Neural progenitor cell (in vitro differentiated cells): ENCODE results near the gene POU1F1. TPM values are rescaled to one million over a fixed set of nuclear protein-coding genes. Genes with fewer than 3 reads are reported as not detected.

ENCODE experiments used
- DNase-seq: peaks from one replicate; pipeline ENCODE4 v3.0.0-alpha.2; 2016; ENCODE audit warnings: low spot score
- H2AFZ ChIP-seq: fragments of 200-600 bp; sonication (generic); replicated peaks from 2 replicates; pipeline ENCODE4 v1.6.1; 2016; ENCODE audit warnings: antibody characterized with exemption
- H3F3A ChIP-seq: fragments of 200-600 bp; sonication (generic); 2 replicates; pipeline ENCODE4 v1.6.1; 2016; ENCODE audit warnings: antibody characterized with exemption, low read depth
- H3K27ac ChIP-seq: fragments of 200-600 bp; sonication (generic); 2 replicates; pipeline ENCODE4 v1.5.1; 2016; ENCODE audit warnings: mild to moderate bottlenecking
- H3K27me3 ChIP-seq: fragments of 200-600 bp; sonication (generic); 2 replicates; pipeline ENCODE4 v1.6.1; 2016; ENCODE audit warnings: mild to moderate bottlenecking, moderate library complexity
- H3K36me3 ChIP-seq: fragments of 200-600 bp; sonication (generic); 2 replicates; pipeline ENCODE4 v1.5.1; 2016
- H3K4me1 ChIP-seq: fragments of 200-600 bp; sonication (generic); 2 replicates; pipeline ENCODE4 v1.6.1; 2016; ENCODE audit warnings: mixed run types
- H3K4me2 ChIP-seq: fragments of 200-600 bp; sonication (generic); 2 replicates; pipeline ENCODE4 v1.6.1; 2016
- H3K4me3 ChIP-seq: fragments of 200-600 bp; sonication (generic); 2 replicates; pipeline ENCODE4 v1.5.1; 2016
- H3K79me2 ChIP-seq: fragments of 200-600 bp; sonication (generic); 2 replicates; pipeline ENCODE4 v1.6.1; 2016; ENCODE audit warnings: low read depth
- H3K9ac ChIP-seq: fragments of 200-600 bp; sonication (generic); 2 replicates; pipeline ENCODE4 v1.6.1; 2016
- H3K9me3 ChIP-seq: fragments of 200-600 bp; sonication (generic); 2 replicates; pipeline ENCODE4 v1.5.1; 2016; ENCODE audit warnings: low read depth
- H4K20me1 ChIP-seq: fragments of 200-600 bp; sonication (generic); 2 replicates; pipeline ENCODE4 v1.6.1; 2016; ENCODE audit warnings: low read depth
- H3K27ac Mint-ChIP-seq: 3 replicates; pipeline ENCODE4 v1.8.0; 2021; ENCODE audit warnings: mixed read lengths
- H3K27me3 Mint-ChIP-seq: 2 replicates; pipeline ENCODE4 v1.8.0; 2022; ENCODE audit warnings: low read depth, mild to moderate bottlenecking, inconsistent platforms, moderate library complexity, mixed read lengths; ENCODE audit not compliant: insufficient read depth
- H3K36me3 Mint-ChIP-seq: 3 replicates; pipeline ENCODE4 v1.8.0; 2021; ENCODE audit warnings: mixed read lengths
- H3K4me1 Mint-ChIP-seq: 3 replicates; pipeline ENCODE4 v1.8.0; 2021; ENCODE audit warnings: mixed read lengths
- H3K4me3 Mint-ChIP-seq: 3 replicates; pipeline ENCODE4 v1.8.0; 2021; ENCODE audit warnings: mild to moderate bottlenecking, moderate library complexity, mixed read lengths
- H3K9me3 Mint-ChIP-seq: 3 replicates; pipeline ENCODE4 v1.8.0; 2020; ENCODE audit warnings: mixed read lengths
- CTCF ChIP-seq: fragments of 200-600 bp; sonication (generic); IDR thresholded peaks from 2 replicates; pipeline ENCODE4 v1.5.1; 2017; ENCODE audit warnings: antibody characterized with exemption, mild to moderate bottlenecking
- EZH2 ChIP-seq: fragments of 200-600 bp; sonication (generic); IDR thresholded peaks from 2 replicates; pipeline ENCODE4 v1.6.1; 2017; ENCODE audit warnings: antibody characterized with exemption, mild to moderate bottlenecking, moderate library complexity
- EZH2phosphoT487 ChIP-seq: fragments of 200-600 bp; sonication (generic); IDR thresholded peaks from 2 replicates; pipeline ENCODE4 v1.6.1; 2017; ENCODE audit warnings: antibody characterized with exemption
- total RNA-seq: library from RNA; depleted of rRNA; stranded (reverse); fragments of >200 nt; gene quantifications from 2 replicates; pipeline ENCODE4 v1.2.3, GENCODE V29; 2015; ENCODE audit warnings: low replicate concordance

POU1F1 gene
- total RNA-seq, 1 donor from 2014 or later: not detected

GRCh38 chr3:87246662-87247429, 29.5 kb downstream of the POU1F1 start:
- no peak for DNase-seq
- no peaks in the 10 kb centered on the region for H3F3A ChIP-seq
- H3K9me3 Mint-ChIP-seq: no peaks in the 10 kb centered on the region
- H3K4me1 Mint-ChIP-seq: no peaks in the 10 kb centered on the region
- no peak overlapping the region for H3K9ac ChIP-seq
- H4K20me1 ChIP-seq: no peaks in the 10 kb centered on the region
- peaks cover 6% of the 10 kb centered on the region for H3K79me2 ChIP-seq
- no peaks in the 10 kb centered on the region for H3K27me3 ChIP-seq
- H3K27me3 Mint-ChIP-seq: no peaks in the 10 kb centered on the region
- no peaks in the 10 kb centered on the region for H3K4me1 ChIP-seq
- no peaks in the 10 kb centered on the region for H3K9me3 ChIP-seq
- peaks cover 2% of the 10 kb centered on the region for H3K36me3 Mint-ChIP-seq
- TF ChIP-seq EZH2: no peak
- no peak for TF ChIP-seq EZH2phosphoT487
- TF ChIP-seq CTCF: no peak
- no peak overlapping the region for H3K4me3 Mint-ChIP-seq
- peaks cover 7% of the 10 kb centered on the region for H3K36me3 ChIP-seq
- H2AFZ ChIP-seq: no peak overlapping the region
- no peak overlapping the region for H3K27ac Mint-ChIP-seq
- H3K27ac ChIP-seq: no peak overlapping the region
- H3K4me2 ChIP-seq: no peak overlapping the region
- no peak overlapping the region for H3K4me3 ChIP-seq

DNA sequence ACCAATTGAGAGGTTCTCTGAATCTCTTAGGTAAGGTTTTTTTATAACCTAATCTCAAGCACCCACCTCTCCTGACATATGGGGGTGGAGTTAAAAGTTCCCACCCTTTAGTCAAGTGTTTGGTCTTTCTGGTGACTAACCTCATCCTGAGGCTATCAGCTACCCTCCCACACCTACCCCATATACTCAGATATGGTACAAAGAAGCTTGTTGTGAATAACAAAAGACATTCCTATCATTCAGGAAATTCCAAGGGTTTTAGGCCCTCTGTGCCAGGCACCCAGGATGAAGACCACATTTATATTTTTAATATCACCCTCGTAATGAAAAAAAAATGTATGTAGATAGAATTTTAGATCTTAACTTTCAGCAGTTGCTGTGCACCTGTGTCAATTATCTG, 40.3 kb downstream of the POU1F1 start:
- Histone ChIP-seq H3F3A (no peaks in the 10 kb centered on the region), H2AFZ (no peak overlapping the region), H3K9ac (no peak overlapping the region), H3K4me1 (peaks cover 7% of the 10 kb centered on the region), H3K9me3 (no peaks in the 10 kb centered on the region), H3K79me2 (peaks cover 83% of the 10 kb centered on the region), H3K27ac (no peak overlapping the region), H3K4me3 (no peak overlapping the region), H3K4me2 (no peak overlapping the region), H3K27me3 (no peaks in the 10 kb centered on the region), H3K36me3 (peaks cover 4% of the 10 kb centered on the region), H4K20me1 (no peaks in the 10 kb centered on the region)
- H3K27ac Mint-ChIP-seq: no peak overlapping the region
- TF ChIP-seq EZH2phosphoT487 (no peak), EZH2 (no peak), CTCF (no peak)
- no peaks in the 10 kb centered on the region for H3K36me3 Mint-ChIP-seq
- H3K27me3 Mint-ChIP-seq: no peaks in the 10 kb centered on the region
- no peak overlapping the region for H3K4me3 Mint-ChIP-seq
- H3K4me1 Mint-ChIP-seq: no peaks in the 10 kb centered on the region
- H3K9me3 Mint-ChIP-seq: no peaks in the 10 kb centered on the region
- no peak for DNase-seq

GRCh38 chr3:87233805-87234204, 42.6 kb downstream of the POU1F1 start:
- Mint-ChIP-seq H3K27me3 (no peaks in the 10 kb centered on the region), H3K27ac (no peak overlapping the region), H3K9me3 (no peaks in the 10 kb centered on the region), H3K4me1 (peaks cover 4% of the 10 kb centered on the region), H3K4me3 (no peak overlapping the region), H3K36me3 (no peaks in the 10 kb centered on the region)
- Histone ChIP-seq H3K27me3 (no peaks in the 10 kb centered on the region), H3F3A (no peaks in the 10 kb centered on the region), H3K27ac (no peak overlapping the region), H2AFZ (no peak overlapping the region), H3K9ac (no peak overlapping the region), H3K4me1 (peaks cover 14% of the 10 kb centered on the region), H4K20me1 (no peaks in the 10 kb centered on the region), H3K4me2 (no peak overlapping the region), H3K4me3 (no peak overlapping the region), H3K36me3 (no peaks in the 10 kb centered on the region), H3K79me2 (peaks cover 94% of the 10 kb centered on the region), H3K9me3 (no peaks in the 10 kb centered on the region)
- TF ChIP-seq CTCF (no peak), EZH2phosphoT487 (no peak), EZH2 (no peak)
- no peak for DNase-seq
